Activated CD4-positive, alpha-beta T cell treated with anti-CD3 and anti-CD28 coated beads for 36 hours (primary cell): ENCODE measurements around the gene SPRTN. TPM values are rescaled to one million over a fixed set of nuclear protein-coding genes. Genes with fewer than 3 reads are reported as not detected.

ENCODE experiments used
- ATAC-seq: fragments of 200-7000 bp; cut with Tn5 transposase; one replicate; pipeline ENCODE4 v1.10.0; 2021; ENCODE audit warnings: mild to moderate bottlenecking, moderate library complexity
- CTCF ChIA-PET: fragments of 350-600 bp; sonication (Branson Sonifier 250); formaldehyde crosslinking; loops from one replicate; lab custom pipeline; 2021; ENCODE audit warnings: antibody characterized with exemption; lab: Charles Lee
- POLR2A ChIA-PET: fragments of 350-600 bp; sonication (Branson Sonifier 250); formaldehyde crosslinking; loops from one replicate; lab custom pipeline; 2021; ENCODE audit warnings: antibody characterized with exemption, inconsistent platforms; lab: Charles Lee
- DNase-seq: peaks from one replicate; pipeline ENCODE4 v3.0.0-alpha.2; 2020
- H3K27ac Mint-ChIP-seq: one replicate; pipeline ENCODE4 v1.8.0; 2021; ENCODE audit warnings: mixed read lengths
- H3K27me3 Mint-ChIP-seq: one replicate; pipeline ENCODE4 v1.8.0; 2021; ENCODE audit warnings: mixed read lengths
- H3K36me3 Mint-ChIP-seq: one replicate; pipeline ENCODE4 v1.8.0; 2021; ENCODE audit warnings: low read depth, mixed read lengths
- H3K4me1 Mint-ChIP-seq: one replicate; pipeline ENCODE4 v1.8.0; 2021; ENCODE audit warnings: mixed read lengths
- H3K4me3 Mint-ChIP-seq: one replicate; pipeline ENCODE4 v1.8.0; 2021; ENCODE audit warnings: mild to moderate bottlenecking, moderate library complexity, mixed read lengths
- H3K9me3 Mint-ChIP-seq: one replicate; pipeline ENCODE4 v1.8.0; 2021; ENCODE audit warnings: low read depth, mixed read lengths
- intact Hi-C, 2 experiments: fragments of 100-400 bp; cut with DNase I in 1 of 2; cut with micrococcal nuclease in 1 of 2; formaldehyde crosslinking; loops; one replicate each; pipeline versions ENCODE4 v1.14.2 to v1.15.1; 2022 to 2024; cut with DNase I, micrococcal nuclease
- total RNA-seq, 2 experiments: library from RNA; stranded (reverse); gene quantifications; one replicate each; pipeline ENCODE4 v1.2.3, GENCODE V29; 2021

The SPRTN gene
- total RNA-seq, 2 experiments from 2014 or later = 7.8 to 10.9 TPM

GRCh38 chr1:231318568-231318967, 19.5 kb upstream of the SPRTN start:
- no peak for ATAC-seq
- Mint-ChIP-seq H3K27ac (no peak overlapping the region), H3K27me3 (no peaks in the 10 kb centered on the region), H3K9me3 (no peaks in the 10 kb centered on the region), H3K36me3 (no peaks in the 10 kb centered on the region), H3K4me3 (no peak overlapping the region), H3K4me1 (no peaks in the 10 kb centered on the region)
- ChIA-PET CTCF (interaction anchor here (0.9 kb wide), 1 partner anchor 17 kb away, joined by 3 read pairs; no protein-coding TSS in a partner anchor), POLR2A (interaction anchor here (0.5 kb wide), 1 partner anchor 294 kb away, joined by 4 read pairs; no protein-coding TSS in a partner anchor)
- DNase-seq = no peak
- intact Hi-C loops = no loop called here

DNA sequence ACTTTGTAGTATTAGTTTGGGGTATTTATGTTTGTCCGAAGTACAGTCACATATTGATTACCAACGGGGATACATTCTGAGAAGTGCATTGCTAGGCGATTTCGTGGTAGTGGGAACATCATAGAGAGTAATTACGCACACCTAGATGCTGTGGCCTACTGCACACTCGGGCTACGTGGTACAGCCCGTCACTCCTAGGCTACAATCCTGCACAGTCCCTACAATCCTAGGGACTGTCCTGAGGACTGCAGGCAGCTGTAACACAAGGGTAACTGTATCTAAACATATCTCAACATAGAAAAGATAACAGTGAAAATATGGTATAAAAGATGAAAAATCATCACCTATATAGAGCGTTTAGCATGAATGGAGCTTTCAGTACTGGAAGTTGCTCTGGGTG, 19.0 kb upstream of the SPRTN start:
- Mint-ChIP-seq H3K4me3 (no peak overlapping the region), H3K4me1 (no peaks in the 10 kb centered on the region), H3K27ac (no peak overlapping the region), H3K27me3 (no peaks in the 10 kb centered on the region), H3K9me3 (no peaks in the 10 kb centered on the region), H3K36me3 (no peaks in the 10 kb centered on the region)
- intact Hi-C loops = no loop called here
- no peak for ATAC-seq
- DNase-seq = no peak
- ChIA-PET CTCF (interaction anchor here (0.6 kb wide), 1 partner anchor 127 kb away, joined by 5 read pairs; no protein-coding TSS in a partner anchor), POLR2A (interaction anchor here (0.5 kb wide), 1 partner anchor 295 kb away, joined by 4 read pairs; no protein-coding TSS in a partner anchor)

GRCh38 chr1:231322880-231323530, 15.1 kb upstream of the SPRTN start:
- ChIA-PET CTCF (no interaction called here), POLR2A (no interaction called here)
- H3K36me3 Mint-ChIP-seq = no peaks in the 10 kb centered on the region
- DNase-seq = no peak
- H3K4me1 Mint-ChIP-seq = no peaks in the 10 kb centered on the region
- intact Hi-C loops = no loop called here
- H3K27me3 Mint-ChIP-seq = no peaks in the 10 kb centered on the region
- no peaks in the 10 kb centered on the region for H3K9me3 Mint-ChIP-seq
- no peak overlapping the region for H3K4me3 Mint-ChIP-seq
- H3K27ac Mint-ChIP-seq = no peak overlapping the region
- ATAC-seq = no peak

DNA sequence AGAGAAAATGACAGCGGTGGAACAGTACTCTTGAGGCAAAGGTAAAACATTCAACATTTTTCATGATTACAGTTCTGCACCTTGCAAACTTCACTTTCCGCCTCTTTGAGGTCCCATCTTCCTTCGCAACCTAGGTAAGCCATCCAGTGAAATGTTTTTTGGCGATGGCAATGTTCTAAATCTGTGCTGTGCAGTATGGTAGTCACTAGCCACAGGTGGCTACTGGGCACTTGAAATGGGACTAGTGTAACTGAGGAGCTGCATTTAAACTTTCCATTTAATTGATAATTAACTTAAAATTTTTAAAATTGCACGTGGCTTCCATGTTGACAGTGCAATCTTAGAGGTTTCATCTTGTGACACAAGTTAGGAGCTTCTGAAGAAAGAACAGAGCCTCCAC, 13.4 kb upstream of the SPRTN start:
- Mint-ChIP-seq H3K36me3 (no peaks in the 10 kb centered on the region), H3K27ac (no peak overlapping the region), H3K27me3 (no peaks in the 10 kb centered on the region), H3K4me1 (peaks cover 2% of the 10 kb centered on the region), H3K4me3 (no peak overlapping the region), H3K9me3 (no peaks in the 10 kb centered on the region)
- ChIA-PET CTCF (no interaction called here), POLR2A (interaction anchor here (0.8 kb wide), 1 partner anchor 13 kb away, joined by 4 read pairs; the partner anchor contains the start of genes EXOC8 and SPRTN)
- intact Hi-C loops = no loop called here
- no peak for ATAC-seq
- no peak for DNase-seq

DNA sequence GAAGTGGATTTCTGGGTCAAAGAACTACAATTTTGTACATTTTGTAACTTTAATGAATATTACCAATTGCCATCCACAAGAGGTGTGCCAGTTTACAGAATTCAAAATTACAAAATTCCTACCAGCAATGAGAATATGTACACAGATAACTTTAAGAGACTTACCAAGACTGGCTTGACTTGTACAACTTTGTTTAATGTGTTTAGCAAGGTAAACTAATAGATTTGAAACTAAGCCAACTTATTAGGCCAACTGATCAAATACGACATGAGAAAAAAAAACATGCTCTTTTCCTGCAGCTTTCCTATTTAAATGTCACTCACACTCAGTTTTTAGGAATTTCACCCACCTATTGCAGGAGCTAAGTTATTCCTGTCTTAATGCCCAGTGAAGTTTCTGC, 11.8 kb upstream of the SPRTN start:
- H3K36me3 Mint-ChIP-seq = no peaks in the 10 kb centered on the region
- POLR2A ChIA-PET = no interaction called here
- CTCF ChIA-PET = no interaction called here
- DNase-seq (no peak), ATAC-seq (no peak)
- intact Hi-C loops = no loop called here
- no peak overlapping the region for H3K27ac Mint-ChIP-seq
- no peaks in the 10 kb centered on the region for H3K9me3 Mint-ChIP-seq
- H3K4me3 Mint-ChIP-seq = no peak overlapping the region
- no peaks in the 10 kb centered on the region for H3K27me3 Mint-ChIP-seq
- H3K4me1 Mint-ChIP-seq = peaks cover 4% of the 10 kb centered on the region

DNA sequence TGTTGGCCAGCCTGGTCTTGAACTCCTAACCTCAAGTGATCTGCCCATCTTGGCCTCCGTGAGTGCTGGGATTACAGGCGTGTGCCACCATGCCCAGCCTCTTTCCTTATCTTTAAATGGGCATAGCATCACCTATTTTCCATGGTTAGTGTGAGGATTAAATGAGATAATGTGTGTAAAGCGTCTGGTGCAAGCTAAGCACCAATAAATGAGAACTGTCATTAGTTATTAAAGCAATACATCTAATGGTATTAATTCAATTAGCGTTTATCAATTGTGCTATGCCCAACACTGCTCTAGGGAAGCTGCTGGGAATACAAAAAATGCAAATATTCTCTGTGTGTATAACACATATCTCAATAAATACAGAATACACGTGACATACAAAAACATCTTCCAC, 10.5 kb upstream of the SPRTN start:
- intact Hi-C loops = no loop called here
- ChIA-PET POLR2A (no interaction called here), CTCF (no interaction called here)
- ATAC-seq (no peak), DNase-seq (no peak)
- no peak overlapping the region for H3K27ac Mint-ChIP-seq
- peaks cover 11% of the 10 kb centered on the region for H3K4me1 Mint-ChIP-seq
- peaks cover 8% of the 10 kb centered on the region for H3K36me3 Mint-ChIP-seq
- no peak overlapping the region for H3K4me3 Mint-ChIP-seq
- no peaks in the 10 kb centered on the region for H3K9me3 Mint-ChIP-seq
- no peaks in the 10 kb centered on the region for H3K27me3 Mint-ChIP-seq

GRCh38 chr1:231329483-231329882, 8.6 kb upstream of the SPRTN start:
- ATAC-seq = no peak
- H3K9me3 Mint-ChIP-seq = no peaks in the 10 kb centered on the region
- no peaks in the 10 kb centered on the region for H3K27me3 Mint-ChIP-seq
- intact Hi-C loops = no loop called here
- no peak overlapping the region for H3K4me3 Mint-ChIP-seq
- H3K27ac Mint-ChIP-seq = no peak overlapping the region
- ChIA-PET POLR2A (no interaction called here), CTCF (interaction anchor here (0.7 kb wide), 1 partner anchor 27 kb away, joined by 3 read pairs; no protein-coding TSS in a partner anchor)
- no peak for DNase-seq
- peaks cover 25% of the 10 kb centered on the region for H3K4me1 Mint-ChIP-seq
- H3K36me3 Mint-ChIP-seq = peaks cover 18% of the 10 kb centered on the region

DNA sequence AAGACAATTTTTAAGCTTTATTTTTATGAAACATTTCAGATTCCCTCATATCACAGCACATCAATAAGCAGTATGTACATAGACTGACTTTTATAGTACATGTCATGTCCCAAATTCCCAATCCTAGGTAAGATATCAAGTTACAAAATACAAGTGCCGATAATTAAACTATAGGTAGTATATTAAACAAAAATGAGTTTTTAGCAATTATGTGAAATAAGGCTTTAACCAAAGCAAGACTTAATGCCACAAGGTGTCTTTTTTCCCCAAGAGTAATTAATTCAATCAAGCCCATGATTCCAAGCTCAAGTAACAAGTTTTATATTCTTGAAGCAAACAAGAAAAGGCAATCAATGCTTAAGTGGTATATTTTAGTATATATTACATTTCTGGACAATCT, 5.3 kb upstream of the SPRTN start:
- Mint-ChIP-seq H3K27me3 (no peaks in the 10 kb centered on the region), H3K4me3 (no peak overlapping the region), H3K9me3 (peaks cover 4% of the 10 kb centered on the region), H3K4me1 (peaks cover 41% of the 10 kb centered on the region), H3K27ac (no peak overlapping the region), H3K36me3 (peaks cover 43% of the 10 kb centered on the region)
- ChIA-PET POLR2A (no interaction called here), CTCF (interaction anchor here (1.2 to 1.6 kb wide), 2 partner anchors 256 to 269 kb away, joined by 3 to 4 read pairs; no protein-coding TSS in a partner anchor)
- intact Hi-C loops = no loop called here
- no peak for DNase-seq
- no peak for ATAC-seq

DNA sequence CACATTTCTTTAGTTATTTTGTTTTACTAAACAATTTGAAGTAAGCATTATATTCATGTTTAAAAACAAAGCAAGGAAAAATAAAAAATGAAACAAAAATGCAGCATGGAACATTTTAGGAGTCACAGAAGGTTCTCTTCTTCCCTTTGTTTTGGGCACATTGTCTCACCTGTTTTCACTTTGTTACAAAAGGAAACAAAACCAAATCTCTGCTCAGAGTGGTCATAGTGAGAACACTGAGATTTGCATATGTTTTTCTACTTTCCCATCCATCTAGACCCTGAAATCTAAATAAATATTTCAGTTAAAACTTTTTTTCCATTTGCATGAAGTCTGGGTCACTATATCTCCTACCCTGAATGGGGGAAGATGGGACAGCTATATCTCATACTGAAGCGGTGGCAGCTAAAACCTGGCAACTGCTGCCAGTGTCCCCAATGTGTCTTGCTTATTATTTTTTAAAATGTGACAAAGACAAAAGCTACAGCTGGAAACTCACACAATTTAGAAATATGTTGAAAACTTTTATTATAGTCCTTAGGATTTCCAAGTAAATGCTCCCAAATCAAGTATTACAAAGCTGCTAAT, 3.9 kb upstream of the SPRTN start:
- Mint-ChIP-seq H3K4me1 (peaks cover 40% of the 10 kb centered on the region), H3K4me3 (peak overlapping the region; percentile 93), H3K27ac (no peak overlapping the region), H3K36me3 (peaks cover 44% of the 10 kb centered on the region), H3K27me3 (no peaks in the 10 kb centered on the region), H3K9me3 (peaks cover 4% of the 10 kb centered on the region)
- ATAC-seq (no peak), DNase-seq (no peak)
- ChIA-PET CTCF (no interaction called here), POLR2A (no interaction called here)
- intact Hi-C loops = no loop called here

DNA sequence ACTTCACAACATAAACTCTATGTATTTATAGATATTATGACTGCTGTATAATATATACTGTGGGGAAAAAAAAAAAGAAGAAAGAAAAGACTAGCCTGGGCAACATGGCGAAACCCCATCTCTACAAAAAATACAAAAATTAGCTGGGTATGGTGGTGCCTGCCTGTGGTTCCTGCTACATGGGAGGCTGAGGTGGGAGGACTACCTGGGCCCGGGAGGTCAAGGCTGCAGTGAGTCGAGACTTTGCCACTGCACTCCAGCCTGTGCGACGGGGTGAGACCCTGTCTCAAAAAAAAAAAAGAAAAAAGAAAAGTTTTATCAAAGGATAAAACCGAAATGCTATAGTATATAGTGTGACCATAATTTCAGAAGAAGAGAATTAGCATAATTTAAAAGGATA, 3.1 kb upstream of the SPRTN start:
- POLR2A ChIA-PET = interaction anchor here (0.6 kb wide), 1 partner anchor 258 kb away, joined by 3 read pairs; no protein-coding TSS in a partner anchor
- ATAC-seq (no peak), DNase-seq (no peak)
- intact Hi-C loops = loop anchor here (5.0 kb wide), 2 partner anchors 87 to 468 kb away; partner anchors contain the start of genes C1orf198 (in 1 of the 2) and EGLN1 (in 1 of the 2)
- Mint-ChIP-seq H3K27ac (no peak overlapping the region), H3K27me3 (no peaks in the 10 kb centered on the region), H3K4me1 (peaks cover 46% of the 10 kb centered on the region), H3K36me3 (peaks cover 44% of the 10 kb centered on the region), H3K9me3 (peaks cover 4% of the 10 kb centered on the region), H3K4me3 (peak overlapping the region; percentile 93)
- CTCF ChIA-PET = interaction anchor here (1.7 kb wide), 1 partner anchor 271 kb away, joined by 5 read pairs; no protein-coding TSS in a partner anchor

DNA sequence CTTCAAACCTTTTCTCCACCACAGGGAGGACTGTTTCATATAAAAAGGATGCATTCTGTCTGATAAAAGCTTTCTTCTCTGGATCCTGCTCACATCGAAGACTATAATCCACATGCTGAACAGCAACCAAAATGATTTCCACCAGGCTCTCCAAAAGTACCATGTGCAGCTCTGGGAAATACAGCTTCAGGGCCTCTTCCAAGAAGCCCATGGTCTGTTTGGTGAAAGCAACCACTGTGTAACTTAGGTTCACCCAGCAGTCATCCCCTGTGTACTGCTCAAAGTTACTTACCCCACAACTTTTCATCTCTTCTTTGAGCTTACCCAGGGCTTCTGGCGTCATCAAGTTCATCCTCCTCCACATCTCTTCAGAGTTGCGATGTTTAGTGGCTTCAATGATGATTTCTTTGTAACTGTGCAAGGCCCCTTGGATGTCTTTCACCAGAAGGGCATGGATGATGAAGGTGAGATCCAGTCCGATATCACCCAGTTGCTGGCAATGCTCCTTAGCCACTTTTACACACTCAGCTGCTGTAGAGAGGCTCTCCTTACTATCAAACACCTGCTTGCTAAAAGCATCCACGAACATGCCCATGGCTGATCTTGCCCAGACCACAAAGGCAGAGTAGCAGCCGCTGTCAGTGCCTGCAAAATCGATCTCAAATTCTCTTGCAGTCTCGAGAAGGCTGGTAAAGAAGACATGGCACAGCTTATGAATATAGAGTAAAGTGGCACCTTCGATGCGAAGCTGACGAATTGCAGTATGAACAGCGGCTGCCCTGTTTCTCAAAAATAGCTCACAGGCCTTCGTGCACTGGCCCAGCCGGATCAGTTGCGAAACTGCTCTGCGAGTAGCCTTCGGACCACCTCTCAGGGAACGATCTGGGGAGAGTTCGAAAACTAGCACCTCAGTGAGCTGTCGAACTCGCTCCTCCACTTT, 2.2 kb upstream of the SPRTN start:
- Mint-ChIP-seq H3K27ac (peak overlapping the region; percentile 82), H3K27me3 (no peaks in the 10 kb centered on the region), H3K4me1 (peaks cover 49% of the 10 kb centered on the region), H3K36me3 (peaks cover 50% of the 10 kb centered on the region), H3K4me3 (peak overlapping the region; percentile 93), H3K9me3 (peaks cover 4% of the 10 kb centered on the region)
- ATAC-seq = no peak
- peak; percentile 12 for DNase-seq
- intact Hi-C loops = loop anchor here (5.0 kb wide), 2 partner anchors 86 to 469 kb away; partner anchors contain the start of genes C1orf198 (in 1 of the 2) and EGLN1 (in 1 of the 2)
- ChIA-PET CTCF (interaction anchor here (0.7 to 1.7 kb wide), 4 partner anchors 18 to 281 kb away, joined by 3 to 5 read pairs (median 4); no protein-coding TSS in a partner anchor), POLR2A (interaction anchor here (0.6 kb wide), 2 partner anchors 55 to 257 kb away, joined by 3 read pairs; no protein-coding TSS in a partner anchor)
